Measurements from ENCODE around the gene PHETA1.

DNA sequence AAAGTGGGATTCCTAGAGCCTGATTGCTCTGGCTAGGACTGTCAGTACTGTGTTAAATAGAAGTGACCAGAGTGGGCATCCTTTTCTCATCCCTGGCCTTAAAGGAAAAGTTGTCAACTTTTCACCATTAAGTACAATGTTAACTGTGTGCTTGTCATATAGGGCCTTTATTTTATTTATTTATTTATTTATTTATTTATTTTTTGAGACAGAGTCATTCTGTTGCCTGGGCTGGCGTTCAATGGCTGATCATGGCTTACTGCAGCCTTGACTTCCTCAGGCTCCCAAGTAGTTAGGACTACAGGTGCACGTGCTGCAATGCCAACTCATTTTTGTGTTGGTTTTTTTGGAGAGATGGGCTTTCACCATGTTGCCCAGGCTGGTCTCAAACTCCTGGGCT lies 48.4 kb upstream of the PHETA1 start:
- TF ChIP-seq, protein P1, sequence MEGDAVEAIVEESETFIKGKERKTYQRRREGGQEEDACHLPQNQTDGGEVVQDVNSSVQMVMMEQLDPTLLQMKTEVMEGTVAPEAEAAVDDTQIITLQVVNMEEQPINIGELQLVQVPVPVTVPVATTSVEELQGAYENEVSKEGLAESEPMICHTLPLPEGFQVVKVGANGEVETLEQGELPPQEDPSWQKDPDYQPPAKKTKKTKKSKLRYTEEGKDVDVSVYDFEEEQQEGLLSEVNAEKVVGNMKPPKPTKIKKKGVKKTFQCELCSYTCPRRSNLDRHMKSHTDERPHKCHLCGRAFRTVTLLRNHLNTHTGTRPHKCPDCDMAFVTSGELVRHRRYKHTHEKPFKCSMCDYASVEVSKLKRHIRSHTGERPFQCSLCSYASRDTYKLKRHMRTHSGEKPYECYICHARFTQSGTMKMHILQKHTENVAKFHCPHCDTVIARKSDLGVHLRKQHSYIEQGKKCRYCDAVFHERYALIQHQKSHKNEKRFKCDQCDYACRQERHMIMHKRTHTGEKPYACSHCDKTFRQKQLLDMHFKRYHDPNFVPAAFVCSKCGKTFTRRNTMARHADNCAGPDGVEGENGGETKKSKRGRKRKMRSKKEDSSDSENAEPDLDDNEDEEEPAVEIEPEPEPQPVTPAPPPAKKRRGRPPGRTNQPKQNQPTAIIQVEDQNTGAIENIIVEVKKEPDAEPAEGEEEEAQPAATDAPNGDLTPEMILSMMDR (conservative IDR thresholded peaks at IDR 0.05; ENCODE audit: low read depth in 2 of 2), result no peak
- TF ChIP-seq EZH2 (IDR thresholded peaks at IDR 0.05; ENCODE audit: low read depth, unreplicated experiment), result no peak

Data from GM23338 (cell line).